SK-MEL-5 (cell line): ENCODE results near the gene STAT3. TPM values are rescaled to one million over a fixed set of nuclear protein-coding genes. Genes with fewer than 3 reads are reported as not detected.
"Not testable (repeated sequence)": the region's sequence is repeated elsewhere in the genome, so short reads cannot be mapped to it uniquely, and the experiment has no call there.

Source experiments
- DNase-seq: peaks from one replicate; pipeline ENCODE4 v3.0.0-alpha.2; 2016; ENCODE audit warnings: low read depth, low spot score
- in situ Hi-C: cut with HindIII; loops from 2 replicates; pipeline ENCODE4 v1.10.0; 2016; ENCODE audit warnings: low sequenced_read_pairs, high pct_unique_total_duplicates, low pct_unique_long_range_greater_than_20kb
- total RNA-seq: library from RNA; depleted of rRNA; stranded (reverse); fragments of >200 nt; shearing (Covaris generic); gene quantifications from 2 replicates; pipeline ENCODE4 v1.2.3, GENCODE V29; 2014

The STAT3 gene
- total RNA-seq, 1 experiment from 2014 or later = 99.5 TPM

DNA sequence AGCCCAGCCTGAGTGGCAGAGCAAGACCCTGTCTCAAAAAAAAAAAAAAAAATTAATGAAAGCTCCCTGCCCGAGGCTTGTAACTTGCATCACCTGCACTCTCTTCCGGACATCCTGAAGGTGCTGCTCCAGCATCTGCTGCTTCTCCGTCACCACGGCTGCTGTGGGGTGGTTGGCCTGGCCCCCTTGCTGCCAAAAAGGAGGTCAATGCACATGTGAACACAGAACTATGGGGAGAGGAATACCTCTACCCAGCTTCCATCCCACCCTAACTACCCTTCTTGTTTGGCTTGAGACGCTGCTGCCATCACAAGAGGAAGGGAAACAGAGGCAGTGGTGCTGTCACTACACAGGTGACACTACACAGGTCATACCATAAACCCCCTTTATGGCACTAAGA lies 49.0 kb downstream of the STAT3 start:
- in situ Hi-C loops = no loop called here

DNA sequence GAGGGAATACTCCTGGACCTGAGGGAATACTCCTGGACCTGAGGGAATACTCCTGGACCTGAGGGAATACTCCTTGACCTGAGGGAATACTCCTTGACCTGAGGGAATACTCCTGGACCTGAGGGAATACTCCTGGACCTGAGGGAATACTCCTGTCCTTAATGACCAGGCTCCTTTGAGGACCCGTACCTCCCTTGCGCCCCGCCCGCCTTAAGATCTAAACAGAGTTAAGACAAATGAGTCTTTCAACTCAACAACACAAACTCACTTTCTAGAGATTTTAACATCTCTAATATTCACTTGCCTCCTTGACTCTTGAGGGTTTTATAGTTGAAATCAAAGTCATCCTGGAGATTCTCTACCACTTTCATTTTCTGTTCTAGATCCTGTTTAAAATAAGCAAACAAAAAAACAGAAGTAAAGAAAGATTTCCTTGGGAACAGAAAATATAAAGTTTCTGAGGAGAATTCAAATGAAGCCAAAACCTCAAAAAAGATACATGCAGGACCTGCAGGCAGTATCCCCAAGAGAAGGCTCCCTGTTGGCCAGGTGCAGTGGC lies 49.7 kb downstream of the STAT3 start:
- no peak for DNase-seq
- in situ Hi-C loops = no loop called here

More for the DNA sequence above, 49.0 kb downstream of the STAT3 start:
- DNase-seq = no peak

DNA sequence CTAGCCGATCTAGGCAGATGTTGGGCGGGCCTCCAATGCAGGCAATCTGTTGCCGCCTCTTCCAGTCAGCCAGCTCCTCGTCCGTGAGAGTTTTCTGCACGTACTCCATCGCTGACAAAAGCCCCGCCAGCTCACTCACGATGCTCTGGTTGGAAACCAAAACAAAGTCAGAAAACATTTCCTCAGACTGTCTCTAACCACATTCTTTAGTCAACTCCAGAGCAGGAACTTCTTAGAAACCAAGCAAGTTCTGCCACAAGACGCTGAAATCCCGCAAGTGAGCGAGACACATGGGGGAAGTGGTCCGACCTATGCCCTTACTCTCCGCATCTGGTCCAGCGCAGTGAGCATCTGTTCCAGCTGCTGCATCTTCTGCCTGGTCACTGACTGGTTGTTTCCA lies 50.8 kb downstream of the STAT3 start:
- DNase-seq = no peak
- in situ Hi-C loops = no loop called here

DNA sequence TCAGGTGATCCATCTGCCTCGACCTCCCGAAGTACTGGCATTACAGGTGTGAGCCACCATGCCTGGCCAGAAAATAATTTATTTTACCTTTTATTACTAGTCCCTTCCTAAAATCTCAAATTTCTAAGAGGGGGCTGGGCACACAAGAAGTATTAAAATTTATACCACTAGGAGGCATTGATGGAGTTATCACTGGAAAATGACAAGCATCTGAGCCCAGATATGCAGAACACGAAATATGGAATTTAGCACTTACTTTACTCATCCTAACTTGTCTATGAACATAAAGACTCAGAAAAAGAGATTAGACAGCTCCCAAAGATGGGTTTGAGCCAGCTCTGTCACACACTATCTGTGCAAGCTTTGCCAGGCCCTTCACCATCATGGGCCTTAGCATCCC lies 53.6 kb downstream of the STAT3 start:
- no peak for DNase-seq
- in situ Hi-C loops = no loop called here

DNA sequence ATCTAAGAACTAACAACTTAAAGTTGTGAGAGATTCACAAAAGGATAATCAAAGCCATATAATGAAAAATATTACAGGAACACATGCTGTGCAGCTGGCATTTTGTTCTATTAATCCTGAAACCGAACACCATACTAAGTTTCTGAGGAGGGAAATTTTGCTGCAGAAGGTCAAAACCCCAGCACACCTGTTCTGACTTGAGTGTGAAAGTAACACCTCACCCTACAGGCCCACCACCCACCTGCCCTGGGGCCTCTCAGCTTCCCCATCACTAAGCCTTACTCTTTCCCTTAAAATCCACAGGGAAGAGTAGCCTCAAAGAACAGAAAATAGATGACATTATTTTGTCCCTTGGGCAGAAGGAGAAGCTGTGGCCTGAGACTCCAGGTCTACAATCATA lies 55.2 kb downstream of the STAT3 start:
- in situ Hi-C loops = no loop called here
- no peak for DNase-seq

DNA sequence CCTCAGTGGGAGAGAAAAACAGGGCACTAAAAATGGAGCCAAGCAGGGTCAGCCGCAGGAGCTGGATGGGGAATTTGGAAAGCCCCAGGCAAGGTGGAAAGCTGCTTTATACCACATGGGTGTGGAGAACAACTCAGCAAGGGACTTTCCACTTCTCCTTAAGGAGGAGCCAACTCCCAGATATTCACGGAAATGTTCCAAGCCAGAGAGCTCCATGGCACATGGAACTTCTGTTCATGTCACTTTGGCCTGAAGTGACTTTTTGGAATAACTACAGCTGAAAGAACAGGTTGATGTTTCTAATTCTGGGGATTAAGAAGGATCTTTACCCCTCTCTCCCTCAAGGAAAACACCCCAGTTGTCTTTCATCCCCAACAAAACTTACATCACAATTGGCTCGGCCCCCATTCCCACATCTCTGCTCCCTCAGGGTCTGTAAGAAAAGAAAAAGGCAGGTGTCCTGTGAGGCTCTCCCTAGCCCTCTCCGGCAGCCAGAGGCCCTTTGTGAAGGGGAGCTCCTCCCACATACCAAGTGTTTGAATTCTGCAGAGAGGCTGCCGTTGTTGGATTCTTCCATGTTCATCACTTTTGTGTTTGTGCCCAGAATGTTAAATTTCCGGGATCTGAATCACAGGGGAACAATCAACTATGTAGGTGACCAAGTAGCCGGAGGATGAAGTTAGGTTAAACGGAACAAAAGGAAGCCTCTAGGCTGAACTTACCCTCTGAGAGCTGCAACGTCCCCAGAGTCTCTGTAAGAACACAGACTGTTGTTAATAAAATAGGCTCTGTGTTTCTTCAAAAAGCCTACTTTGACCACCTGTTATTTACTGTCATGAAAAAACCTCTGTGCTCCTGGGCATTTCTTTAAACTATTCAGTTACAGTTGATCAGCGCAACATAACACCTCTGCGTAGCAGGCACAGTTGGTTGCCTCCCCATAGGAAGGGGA lies 58.9 kb downstream of the STAT3 start:
- DNase-seq = peak; percentile 93
- in situ Hi-C loops = no loop called here

DNA sequence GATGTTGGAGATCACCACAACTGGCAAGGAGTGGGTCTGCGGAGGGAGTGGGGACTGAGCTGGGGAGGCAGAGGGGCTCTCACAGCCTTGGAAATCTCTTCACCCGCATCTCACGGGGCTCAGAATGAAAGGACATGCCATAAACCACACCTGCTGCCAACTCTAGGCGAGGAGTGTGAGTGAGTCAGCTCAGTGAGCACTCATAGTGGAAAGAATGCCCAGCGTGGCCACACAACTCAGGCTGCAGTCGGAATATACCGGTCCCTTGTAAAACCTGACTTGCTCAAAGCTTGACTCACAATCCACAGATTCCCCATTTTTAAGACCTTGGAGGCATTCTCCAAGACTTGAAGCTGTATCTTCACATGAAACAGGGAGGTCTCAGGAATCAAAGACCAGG lies 63.2 kb downstream of the STAT3 start:
- in situ Hi-C loops = no loop called here

DNA sequence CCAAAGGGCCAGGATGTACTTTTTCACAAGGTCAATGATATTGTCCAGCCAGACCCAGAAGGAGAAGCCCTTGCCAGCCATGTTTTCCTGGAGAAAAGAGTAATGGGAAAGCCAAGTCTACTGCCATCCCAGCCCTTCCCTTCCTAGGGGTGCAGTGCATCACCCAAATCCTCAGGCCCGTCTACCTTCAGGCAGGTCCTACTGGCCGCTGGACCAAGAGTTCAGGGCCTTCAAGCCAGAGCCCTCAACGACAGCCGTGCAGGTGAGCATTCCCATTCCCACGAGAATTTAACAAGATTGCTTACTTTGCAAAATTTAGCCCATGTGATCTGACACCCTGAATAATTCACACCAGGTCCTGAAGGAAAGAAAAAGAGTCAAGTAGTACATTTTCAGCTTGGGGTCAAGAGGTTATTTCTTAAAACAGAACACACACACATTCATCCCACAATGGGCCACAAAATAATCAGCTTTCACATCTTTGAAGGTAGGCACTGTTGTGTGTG lies 64.9 kb downstream of the STAT3 start:
- in situ Hi-C loops = loop anchor here (25.0 kb wide), 1 partner anchor 189 kb away; no protein-coding TSS in a partner anchor
- no peak for DNase-seq

More for the DNA sequence above, 63.2 kb downstream of the STAT3 start:
- DNase-seq = no peak

DNA sequence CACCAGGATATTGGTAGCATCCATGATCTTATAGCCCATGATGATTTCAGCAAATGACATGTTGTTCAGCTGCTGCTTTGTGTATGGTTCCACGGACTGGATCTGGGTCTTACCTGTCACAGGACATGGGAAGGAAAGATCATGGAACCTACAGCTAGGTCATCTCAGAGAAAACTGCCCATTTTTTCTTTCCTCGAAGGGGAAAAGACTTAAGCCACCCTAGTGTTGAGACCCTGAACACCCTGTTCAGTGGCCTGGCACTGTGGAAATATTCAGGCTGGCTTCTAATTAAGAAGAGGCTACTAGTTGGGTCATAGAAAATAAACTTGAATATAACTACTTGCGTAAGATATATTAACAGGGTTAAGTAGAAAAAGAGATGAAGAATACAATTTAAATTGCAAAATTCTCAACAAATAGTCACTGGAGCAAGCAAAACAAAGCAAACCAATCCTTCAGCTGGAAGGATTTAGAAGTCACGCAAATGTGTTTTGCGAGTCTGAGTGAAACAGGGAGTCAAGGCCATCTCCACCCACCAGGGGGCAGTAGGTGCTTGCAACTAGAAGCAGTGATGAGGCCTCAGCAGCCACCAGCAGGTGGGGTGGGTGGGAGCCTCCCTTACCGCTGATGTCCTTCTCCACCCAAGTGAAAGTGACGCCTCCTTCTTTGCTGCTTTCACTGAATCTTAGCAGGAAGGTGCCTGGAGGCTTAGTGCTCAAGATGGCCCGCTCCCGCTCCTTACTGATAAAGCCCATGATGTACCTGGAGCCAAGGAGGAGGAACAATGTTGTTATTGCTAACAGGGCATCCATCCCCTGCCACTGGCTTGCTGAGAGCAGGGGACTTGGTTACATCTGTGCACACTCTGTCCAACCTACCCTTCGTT lies 65.6 kb downstream of the STAT3 start:
- in situ Hi-C loops = loop anchor here (25.0 kb wide), 1 partner anchor 190 kb away; no protein-coding TSS in a partner anchor
- DNase-seq = peak; percentile 93

DNA sequence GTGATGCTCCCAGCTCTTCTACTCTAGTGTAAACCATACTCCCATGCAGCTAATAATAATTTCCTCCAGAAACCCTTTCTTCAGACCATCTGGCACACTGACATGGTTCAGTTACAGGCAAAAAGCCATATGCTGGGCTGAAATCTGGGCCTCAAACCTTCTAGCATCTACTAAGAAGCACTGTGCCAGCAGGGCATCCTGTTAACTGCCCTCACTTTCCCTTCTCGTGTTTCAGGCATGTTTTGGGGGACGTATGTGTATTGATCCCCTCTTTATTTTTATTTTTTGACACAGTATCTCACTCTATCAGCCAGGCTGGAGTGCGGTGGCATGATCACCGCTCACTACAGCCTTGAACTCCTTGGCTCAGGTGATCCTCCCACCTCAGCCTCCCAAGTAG lies 66.7 kb downstream of the STAT3 start:
- DNase-seq = no peak
- in situ Hi-C loops = loop anchor here (25.0 kb wide), 1 partner anchor 191 kb away; no protein-coding TSS in a partner anchor

DNA sequence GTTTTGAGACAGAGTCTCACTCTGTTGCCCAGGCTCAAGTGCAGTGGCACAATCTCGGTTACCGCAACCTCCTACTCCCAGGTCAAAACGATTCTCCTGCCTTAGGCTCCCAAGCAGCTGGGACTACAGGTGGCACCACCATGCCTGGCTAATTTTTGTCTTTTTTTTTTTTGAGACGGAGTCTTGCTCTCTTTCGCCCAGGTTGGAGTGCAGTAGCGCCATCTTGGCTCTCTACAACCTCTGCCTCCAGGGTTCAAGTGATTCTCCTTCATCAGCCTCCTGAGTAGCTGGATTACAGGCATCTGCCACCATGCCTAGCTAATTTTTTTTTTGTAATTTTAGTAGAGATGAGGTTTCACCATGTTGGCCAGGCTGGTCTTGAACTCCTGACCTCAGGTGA lies 70.3 kb downstream of the STAT3 start:
- in situ Hi-C loops = loop anchor here (25.0 kb wide), 1 partner anchor 194 kb away; no protein-coding TSS in a partner anchor
- not testable (repeated sequence) for DNase-seq

DNA sequence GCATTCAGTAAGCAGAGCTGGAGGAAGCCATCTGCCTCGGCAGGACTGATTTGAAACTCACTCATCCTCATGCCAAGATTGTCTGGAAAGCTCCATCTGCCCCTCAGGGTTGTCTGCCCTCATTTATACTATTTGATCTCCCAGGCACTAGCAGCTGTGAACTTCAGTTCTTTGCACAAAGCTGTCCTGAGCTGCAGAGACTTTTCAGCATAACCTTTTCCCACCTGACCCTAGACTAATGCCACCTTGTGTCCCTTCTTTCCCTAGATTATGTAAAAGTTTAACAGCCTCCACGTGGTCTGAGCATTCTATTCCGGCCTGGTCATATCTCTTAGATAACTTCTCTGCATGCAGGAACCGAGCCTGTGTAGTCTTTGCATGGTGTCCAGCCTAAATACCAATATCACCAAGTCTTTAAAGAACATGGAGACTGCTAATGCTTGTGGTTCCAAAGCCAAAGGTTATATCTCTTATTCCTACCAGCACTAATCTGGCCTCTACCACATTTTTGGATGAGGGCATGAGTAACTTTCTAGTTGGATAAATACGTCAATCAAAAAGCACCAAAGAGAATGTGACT lies 70.9 kb downstream of the STAT3 start:
- no peak for DNase-seq
- in situ Hi-C loops = loop anchor here (25.0 kb wide), 1 partner anchor 195 kb away; no protein-coding TSS in a partner anchor

DNA sequence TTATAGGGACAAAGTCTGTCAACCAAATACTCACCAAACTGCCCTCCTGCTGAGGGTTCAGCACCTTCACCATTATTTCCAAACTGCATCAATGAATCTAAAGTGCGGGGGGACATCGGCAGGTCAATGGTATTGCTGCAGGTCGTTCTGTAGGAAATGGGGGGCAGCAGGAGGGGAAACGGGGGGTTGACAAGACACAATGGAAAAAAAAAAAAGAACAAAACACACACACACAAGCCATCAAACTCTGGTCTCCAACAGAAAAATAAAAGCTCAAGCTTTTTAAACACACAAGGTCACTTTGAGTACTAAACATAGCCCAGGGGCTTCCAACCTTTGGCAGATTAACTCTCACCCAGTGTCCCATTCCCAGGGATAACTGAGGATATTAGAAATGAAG lies 71.5 kb downstream of the STAT3 start:
- no peak for DNase-seq
- in situ Hi-C loops = loop anchor here (25.0 kb wide), 1 partner anchor 196 kb away; no protein-coding TSS in a partner anchor

DNA sequence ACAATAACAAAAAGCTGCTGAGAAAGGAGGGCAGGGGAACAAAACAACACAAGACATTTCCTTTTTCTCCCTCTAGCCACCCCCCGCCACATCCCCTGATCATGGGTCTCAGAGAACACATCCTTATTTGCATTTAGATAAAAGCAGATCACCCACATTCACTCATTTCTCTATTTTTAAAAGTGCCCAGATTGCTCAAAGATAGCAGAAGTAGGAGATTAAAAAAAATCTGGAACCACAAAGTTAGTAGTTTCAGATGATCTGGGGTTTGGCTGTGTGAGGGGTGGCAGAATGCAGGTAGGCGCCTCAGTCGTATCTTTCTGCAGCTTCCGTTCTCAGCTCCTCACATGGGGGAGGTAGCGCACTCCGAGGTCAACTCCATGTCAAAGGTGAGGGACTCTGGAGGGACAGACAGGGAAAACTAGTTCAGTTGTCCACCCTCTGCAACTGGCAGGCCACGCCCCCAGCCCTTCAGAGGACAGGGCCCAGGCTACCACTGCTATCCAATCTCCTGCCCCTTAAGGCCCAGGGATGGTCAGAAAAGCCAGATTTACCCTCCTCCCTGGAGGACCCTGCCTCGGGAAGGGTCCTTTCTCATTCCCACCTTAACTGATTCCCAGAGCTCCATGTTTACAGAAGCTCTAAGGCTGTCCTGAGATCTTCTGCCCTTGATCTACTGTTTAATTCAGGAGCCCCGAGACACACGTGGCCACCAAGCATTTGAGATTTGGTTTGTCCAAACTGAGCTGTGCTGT lies 72.7 kb downstream of the STAT3 start:
- in situ Hi-C loops = loop anchor here (25.0 kb wide), 1 partner anchor 197 kb away; no protein-coding TSS in a partner anchor
- no peak for DNase-seq

DNA sequence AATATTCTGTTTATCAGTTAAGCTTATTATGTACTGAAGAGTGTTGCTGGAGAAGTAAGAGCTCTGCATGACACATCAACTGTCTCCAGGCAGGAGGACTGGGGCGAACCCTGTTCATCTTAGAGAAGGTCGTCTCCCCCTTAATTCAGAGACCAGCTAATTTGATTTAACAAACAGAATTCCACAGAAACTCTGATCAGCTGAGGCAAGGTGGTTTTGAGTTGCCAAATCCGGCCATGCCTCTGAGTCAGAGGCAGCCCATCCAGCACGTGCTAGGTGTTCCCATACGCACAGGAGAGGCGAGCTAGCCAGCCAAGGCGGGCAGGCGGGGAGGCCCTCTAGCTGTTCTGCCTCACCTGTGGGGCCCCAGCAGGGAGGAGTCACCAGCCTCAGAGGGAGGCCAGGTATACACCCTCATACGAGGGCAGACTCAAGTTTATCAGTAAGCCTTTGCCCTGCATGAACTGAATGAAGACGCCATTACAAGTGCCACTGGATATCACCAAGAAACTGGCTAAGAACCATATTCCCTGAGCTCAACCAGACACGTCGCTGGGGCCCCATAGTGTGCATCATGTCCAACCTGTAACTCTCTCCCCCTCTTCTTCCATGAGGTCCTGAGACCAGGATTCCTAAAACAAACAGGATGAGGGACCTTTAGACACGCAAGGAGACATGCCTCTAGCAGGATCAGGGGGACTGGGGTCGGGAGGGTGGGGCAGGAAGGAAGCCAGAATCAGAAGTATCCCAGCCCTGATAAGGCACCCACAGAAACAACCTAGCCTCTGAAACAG lies 74.3 kb downstream of the STAT3 start:
- in situ Hi-C loops = loop anchor here (25.0 kb wide), 1 partner anchor 198 kb away; no protein-coding TSS in a partner anchor
- no peak for DNase-seq

DNA sequence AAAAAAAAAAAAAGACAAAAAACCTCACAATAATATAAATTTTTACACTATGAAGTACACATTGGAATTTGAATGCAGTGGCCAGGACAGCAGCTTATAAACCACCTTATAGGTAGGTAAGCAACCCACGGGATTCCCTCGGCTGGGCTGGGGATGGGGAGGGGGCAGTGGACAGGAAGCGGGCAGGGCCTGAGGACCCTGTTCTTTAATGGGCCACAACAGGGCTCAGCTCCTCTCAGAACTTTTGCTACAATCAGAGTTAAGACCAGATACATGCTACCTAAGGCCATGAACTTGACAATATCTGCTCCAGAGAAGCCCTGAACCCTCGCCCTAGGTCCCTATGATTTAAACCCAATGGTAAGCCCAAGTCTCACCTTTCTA lies 74.9 kb downstream of the STAT3 start:
- no peak for DNase-seq
- in situ Hi-C loops = loop anchor here (25.0 kb wide), 1 partner anchor 199 kb away; no protein-coding TSS in a partner anchor
